DOHH2 (cell line): ENCODE results near the gene YDJC.
"Not testable (repeated sequence)": the region's sequence is repeated elsewhere in the genome, so short reads cannot be mapped to it uniquely, and the experiment has no call there.

Experiments used
- EZH2phosphoT487 ChIP-seq: fragments of 200-600 bp; sonication (generic); IDR thresholded peaks from 2 replicates; pipeline ENCODE4 v1.6.1; 2017; ENCODE audit warnings: borderline replicate concordance, mild to moderate bottlenecking, antibody characterized with exemption, low read length, moderate library complexity, mixed read lengths
- TF ChIP-seq, protein P1 (sequence below): fragments of 200-600 bp; sonication (generic); IDR thresholded peaks from one replicate; pipeline ENCODE4 v1.5.1; 2014; ENCODE audit warnings: antibody characterized with exemption, mild to moderate bottlenecking, low read depth, low read length; ENCODE audit not compliant: poor library complexity, severe bottlenecking

DNA sequence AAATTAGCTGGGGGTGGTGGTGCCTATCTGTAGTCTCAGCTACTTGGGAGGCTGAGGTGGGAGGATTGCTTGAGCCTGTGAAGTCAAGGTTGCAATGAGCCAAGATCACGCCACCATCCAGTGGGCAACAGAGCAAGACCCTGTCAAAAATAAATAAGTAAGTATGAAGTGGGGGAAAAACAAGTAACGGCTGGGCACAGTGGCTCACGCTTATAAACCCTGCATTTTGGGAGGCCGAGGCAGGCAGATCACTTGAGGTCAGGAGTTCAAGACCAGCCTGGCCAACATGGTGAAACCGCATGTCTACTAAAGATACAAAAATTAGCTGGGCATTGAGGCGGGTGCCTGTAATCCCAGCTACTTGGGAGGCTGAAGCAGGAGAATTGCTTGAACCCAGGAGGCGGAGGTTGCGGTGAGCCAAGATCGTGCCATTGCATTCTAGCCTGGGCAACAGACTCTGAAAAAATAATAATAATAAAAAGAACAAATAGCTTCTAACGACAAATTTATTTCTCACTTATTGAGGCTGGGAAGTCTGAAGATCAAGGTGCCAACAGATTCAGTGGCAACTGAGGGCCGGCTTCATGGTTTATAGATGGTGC, 20.2 kb downstream of the YDJC start:
- TF ChIP-seq, protein P1, sequence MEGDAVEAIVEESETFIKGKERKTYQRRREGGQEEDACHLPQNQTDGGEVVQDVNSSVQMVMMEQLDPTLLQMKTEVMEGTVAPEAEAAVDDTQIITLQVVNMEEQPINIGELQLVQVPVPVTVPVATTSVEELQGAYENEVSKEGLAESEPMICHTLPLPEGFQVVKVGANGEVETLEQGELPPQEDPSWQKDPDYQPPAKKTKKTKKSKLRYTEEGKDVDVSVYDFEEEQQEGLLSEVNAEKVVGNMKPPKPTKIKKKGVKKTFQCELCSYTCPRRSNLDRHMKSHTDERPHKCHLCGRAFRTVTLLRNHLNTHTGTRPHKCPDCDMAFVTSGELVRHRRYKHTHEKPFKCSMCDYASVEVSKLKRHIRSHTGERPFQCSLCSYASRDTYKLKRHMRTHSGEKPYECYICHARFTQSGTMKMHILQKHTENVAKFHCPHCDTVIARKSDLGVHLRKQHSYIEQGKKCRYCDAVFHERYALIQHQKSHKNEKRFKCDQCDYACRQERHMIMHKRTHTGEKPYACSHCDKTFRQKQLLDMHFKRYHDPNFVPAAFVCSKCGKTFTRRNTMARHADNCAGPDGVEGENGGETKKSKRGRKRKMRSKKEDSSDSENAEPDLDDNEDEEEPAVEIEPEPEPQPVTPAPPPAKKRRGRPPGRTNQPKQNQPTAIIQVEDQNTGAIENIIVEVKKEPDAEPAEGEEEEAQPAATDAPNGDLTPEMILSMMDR, result not testable (repeated sequence)
- TF ChIP-seq EZH2phosphoT487, result not testable (repeated sequence)
